Activated naive CD4-positive, alpha-beta T cell treated with anti-CD3 and anti-CD28 coated beads, Interleukin-2, amount 10 ng/mL, durations not matched to agents 7 days and 5 days (primary cell): ENCODE measurements around the gene SNED1.

Source experiments
- CTCF ChIA-PET: fragments of 350-600 bp; sonication (Branson Sonifier 250); formaldehyde crosslinking; loops from one replicate; lab custom pipeline; 2021; ENCODE audit warnings: antibody characterized with exemption; lab: Charles Lee
- DNase-seq: peaks from one replicate; pipeline ENCODE4 v3.0.0-alpha.2; 2020
- H3K27ac Mint-ChIP-seq: one replicate; pipeline ENCODE4 v1.8.0; 2021; ENCODE audit warnings: mild to moderate bottlenecking, moderate library complexity, mixed read lengths
- H3K27me3 Mint-ChIP-seq: one replicate; pipeline ENCODE4 v1.8.0; 2021; ENCODE audit warnings: mild to moderate bottlenecking, mixed read lengths
- H3K36me3 Mint-ChIP-seq: one replicate; pipeline ENCODE4 v1.8.0; 2021; ENCODE audit warnings: mixed read lengths
- H3K4me1 Mint-ChIP-seq: one replicate; pipeline ENCODE4 v1.8.0; 2021; ENCODE audit warnings: mixed read lengths
- H3K4me3 Mint-ChIP-seq: one replicate; pipeline ENCODE4 v1.8.0; 2021; ENCODE audit warnings: mild to moderate bottlenecking, moderate library complexity, mixed read lengths
- H3K9me3 Mint-ChIP-seq: one replicate; pipeline ENCODE4 v1.8.0; 2021; ENCODE audit warnings: mixed read lengths

The SNED1 gene

GRCh38 chr2:241136661-241137260, 138.3 kb downstream of the SNED1 start:
- DNase-seq, result peak; percentile 6
- no peaks in the 10 kb centered on the region for H3K9me3 Mint-ChIP-seq
- H3K4me3 Mint-ChIP-seq, result no peak overlapping the region
- no peaks in the 10 kb centered on the region for H3K27me3 Mint-ChIP-seq
- H3K4me1 Mint-ChIP-seq, result no peaks in the 10 kb centered on the region
- CTCF ChIA-PET, result interaction anchor here (0.9 kb wide), 1 partner anchor 9 kb away, joined by 5 read pairs; no protein-coding TSS in a partner anchor
- H3K27ac Mint-ChIP-seq, result no peak overlapping the region
- peaks cover 31% of the 10 kb centered on the region for H3K36me3 Mint-ChIP-seq

- H3K9me3 Mint-ChIP-seq, result no peaks in the 10 kb centered on the region
- H3K36me3 Mint-ChIP-seq, result peaks cover 34% of the 10 kb centered on the region
- CTCF ChIA-PET, result no interaction called here
- H3K27me3 Mint-ChIP-seq, result no peaks in the 10 kb centered on the region
- DNase-seq, result peak; percentile 7
- H3K4me1 Mint-ChIP-seq, result no peaks in the 10 kb centered on the region
- no peak overlapping the region for H3K4me3 Mint-ChIP-seq
- no peak overlapping the region for H3K27ac Mint-ChIP-seq
These were observed 139.1 kb downstream of the SNED1 start for GRCh38 chr2:241137276-241138190.

GRCh38 chr2:241138471-241138870, 140.1 kb downstream of the SNED1 start:
- no peaks in the 10 kb centered on the region for H3K9me3 Mint-ChIP-seq
- no peak overlapping the region for H3K27ac Mint-ChIP-seq
- peaks cover 29% of the 10 kb centered on the region for H3K36me3 Mint-ChIP-seq
- DNase-seq, result peak; percentile 19
- no peak overlapping the region for H3K4me3 Mint-ChIP-seq
- CTCF ChIA-PET, result no interaction called here
- no peaks in the 10 kb centered on the region for H3K4me1 Mint-ChIP-seq
- H3K27me3 Mint-ChIP-seq, result no peaks in the 10 kb centered on the region

GRCh38 chr2:241139531-241140444, 141.4 kb downstream of the SNED1 start:
- H3K36me3 Mint-ChIP-seq, result peaks cover 28% of the 10 kb centered on the region
- H3K4me3 Mint-ChIP-seq, result no peak overlapping the region
- no peaks in the 10 kb centered on the region for H3K4me1 Mint-ChIP-seq
- H3K27me3 Mint-ChIP-seq, result no peaks in the 10 kb centered on the region
- CTCF ChIA-PET, result interaction anchor here (1.4 to 1.6 kb wide), 2 partner anchors 18 to 156 kb away, joined by 3 read pairs; no protein-coding TSS in a partner anchor
- no peak overlapping the region for H3K27ac Mint-ChIP-seq
- H3K9me3 Mint-ChIP-seq, result no peaks in the 10 kb centered on the region
- DNase-seq, result peak; percentile 8

- DNase-seq, result no peak
- Mint-ChIP-seq H3K9me3 (no peaks in the 10 kb centered on the region), H3K36me3 (peaks cover 28% of the 10 kb centered on the region), H3K27ac (no peak overlapping the region), H3K4me3 (no peak overlapping the region), H3K4me1 (no peaks in the 10 kb centered on the region), H3K27me3 (no peaks in the 10 kb centered on the region)
- CTCF ChIA-PET, result interaction anchor here (1.4 to 1.6 kb wide), 2 partner anchors 19 to 157 kb away, joined by 3 read pairs; no protein-coding TSS in a partner anchor
These were observed 142.0 kb downstream of the SNED1 start for GRCh38 chr2:241140445-241140840.

GRCh38 chr2:241141214-241141770, 142.9 kb downstream of the SNED1 start:
- DNase-seq, result no peak
- Mint-ChIP-seq H3K4me1 (no peaks in the 10 kb centered on the region), H3K27me3 (no peaks in the 10 kb centered on the region), H3K9me3 (no peaks in the 10 kb centered on the region), H3K36me3 (peaks cover 24% of the 10 kb centered on the region), H3K4me3 (no peak overlapping the region), H3K27ac (no peak overlapping the region)
- CTCF ChIA-PET, result interaction anchor here (1.4 to 1.6 kb wide), 2 partner anchors 19 to 158 kb away, joined by 3 read pairs; no protein-coding TSS in a partner anchor

- CTCF ChIA-PET, result no interaction called here
These were observed 143.6 kb downstream of the SNED1 start for GRCh38 chr2:241142063-241142462.

GRCh38 chr2:241142593-241142992, 144.2 kb downstream of the SNED1 start:
- Mint-ChIP-seq H3K27ac (peak overlapping the region; percentile 28), H3K36me3 (peaks cover 22% of the 10 kb centered on the region), H3K27me3 (no peaks in the 10 kb centered on the region), H3K4me1 (peaks cover 1% of the 10 kb centered on the region), H3K4me3 (no peak overlapping the region), H3K9me3 (no peaks in the 10 kb centered on the region)
- CTCF ChIA-PET, result no interaction called here
- no peak for DNase-seq

More at GRCh38 chr2:241142063-241142462, 143.6 kb downstream of the SNED1 start:
- Mint-ChIP-seq H3K36me3 (peaks cover 22% of the 10 kb centered on the region), H3K4me3 (no peak overlapping the region), H3K9me3 (no peaks in the 10 kb centered on the region), H3K4me1 (no peaks in the 10 kb centered on the region), H3K27ac (no peak overlapping the region), H3K27me3 (no peaks in the 10 kb centered on the region)
- DNase-seq, result no peak
